PC-3 (cell line): ENCODE results near the gene SRGAP3. TPM values are rescaled to one million over a fixed set of nuclear protein-coding genes. Genes with fewer than 3 reads are reported as not detected.

Experiments
- ATAC-seq: fragments of 200-7000 bp; cut with Tn5 transposase; 2 replicates; pipeline ENCODE4 v1.9.1; 2020; ENCODE audit warnings: mild to moderate bottlenecking, moderate library complexity
- BruUV-seq: library from RNA; stranded (reverse); fragments of 400-500 nt; replicated peaks from 2 replicates; lab custom pipeline; 2021; lab: Mats Ljungman, UMichigan
- CTCF ChIA-PET: fragments of 300-600 bp; sonication (Branson Sonifier 250); formaldehyde crosslinking; loops from one replicate; lab custom pipeline; 2022; ENCODE audit warnings: antibody characterized with exemption; lab: Charles Lee
- POLR2A ChIA-PET: fragments of 300-600 bp; sonication (Branson Sonifier 250); formaldehyde crosslinking; loops from one replicate; lab custom pipeline; 2022; ENCODE audit warnings: antibody characterized with exemption; ENCODE audit not compliant: unreplicated experiment; lab: Charles Lee
- DNase-seq: peaks from one replicate; pipeline ENCODE4 v3.0.0-alpha.2; 2015
- H2AFZ ChIP-seq: fragments of 300-600 bp; sonication (generic); 2 replicates; pipeline ENCODE4 v1.6.0; 2016; ENCODE audit warnings: antibody characterized with exemption, low read length
- H3F3A ChIP-seq: fragments of 300-600 bp; sonication (generic); one replicate; pipeline ENCODE4 v1.6.0; 2017; ENCODE audit warnings: antibody characterized with exemption, low read length, control low read depth, mild to moderate bottlenecking; ENCODE audit not compliant: unreplicated experiment
- H3K27ac ChIP-seq: fragments of 300-600 bp; sonication (generic); 2 replicates; pipeline ENCODE4 v1.5.1; 2016; ENCODE audit warnings: mild to moderate bottlenecking, low read length
- H3K27me3 ChIP-seq: fragments of 300-600 bp; sonication (generic); 2 replicates; pipeline ENCODE4 v1.6.1; 2016; ENCODE audit warnings: low read length, mixed read lengths
- H3K36me3 ChIP-seq: fragments of 300-600 bp; sonication (generic); 2 replicates; pipeline ENCODE4 v1.6.1; 2016; ENCODE audit warnings: low read depth, mixed run types, low read length, mixed read lengths
- H3K4me1 ChIP-seq: fragments of 300-600 bp; sonication (generic); 2 replicates; pipeline ENCODE4 v1.5.1; 2016; ENCODE audit warnings: low read length; ENCODE audit not compliant: insufficient read depth
- H3K4me2 ChIP-seq: fragments of 300-600 bp; sonication (generic); 2 replicates; pipeline ENCODE4 v1.6.0; 2016; ENCODE audit warnings: low read length
- H3K4me3 ChIP-seq: fragments of 300-600 bp; sonication (generic); 2 replicates; pipeline ENCODE4 v1.5.1; 2016; ENCODE audit warnings: mild to moderate bottlenecking, low read length, mixed read lengths
- H3K79me2 ChIP-seq: fragments of 300-600 bp; sonication (generic); 2 replicates; pipeline ENCODE4 v1.6.1; 2017; ENCODE audit warnings: low read length, mixed read lengths
- H3K9ac ChIP-seq: fragments of 300-600 bp; sonication (generic); 2 replicates; pipeline ENCODE4 v1.6.0; 2016; ENCODE audit warnings: mild to moderate bottlenecking, low read length
- H3K9me2 ChIP-seq: fragments of 300-600 bp; sonication (generic); replicated peaks from 2 replicates; pipeline ENCODE4 v1.6.1; 2016; ENCODE audit warnings: mixed run types, low read length, mixed read lengths
- H3K9me3 ChIP-seq: fragments of 300-600 bp; sonication (generic); 2 replicates; pipeline ENCODE4 v1.6.1; 2016; ENCODE audit warnings: low read length, mixed read lengths
- H4K20me1 ChIP-seq: fragments of 300-600 bp; sonication (generic); 2 replicates; pipeline ENCODE4 v1.6.1; 2016; ENCODE audit warnings: low read length, mixed read lengths
- EZH2 ChIP-seq: fragments of 300-600 bp; sonication (generic); IDR thresholded peaks from one replicate; pipeline ENCODE4 v1.6.1; 2017; ENCODE audit warnings: antibody characterized with exemption, mild to moderate bottlenecking, low read length; ENCODE audit not compliant: unreplicated experiment
- EZH2phosphoT487 ChIP-seq: fragments of 300-600 bp; sonication (generic); IDR thresholded peaks from 2 replicates; pipeline ENCODE4 v1.6.1; 2018; ENCODE audit warnings: mild to moderate bottlenecking, antibody characterized with exemption, low read length, borderline replicate concordance
- intact Hi-C: fragments of 100-400 bp; cut with micrococcal nuclease; formaldehyde crosslinking; loops from 2 replicates; pipeline ENCODE4 v1.9.0; 2023
- total RNA-seq: library from RNA; depleted of rRNA; stranded (reverse); fragments of >200 nt; gene quantifications from 2 replicates; pipeline ENCODE4 v1.2.3, GENCODE V29; 2014
- TF ChIP-seq, protein P1 (sequence below): fragments of 300-600 bp; sonication (generic); conservative IDR thresholded peaks from 2 replicates; pipeline ENCODE4 v1.5.1; 2017; ENCODE audit warnings: antibody characterized with exemption, low read depth, mild to moderate bottlenecking, low read length

Gene SRGAP3
- total RNA-seq, 1 experiment from 2014 or later, result 7.5 TPM

DNA sequence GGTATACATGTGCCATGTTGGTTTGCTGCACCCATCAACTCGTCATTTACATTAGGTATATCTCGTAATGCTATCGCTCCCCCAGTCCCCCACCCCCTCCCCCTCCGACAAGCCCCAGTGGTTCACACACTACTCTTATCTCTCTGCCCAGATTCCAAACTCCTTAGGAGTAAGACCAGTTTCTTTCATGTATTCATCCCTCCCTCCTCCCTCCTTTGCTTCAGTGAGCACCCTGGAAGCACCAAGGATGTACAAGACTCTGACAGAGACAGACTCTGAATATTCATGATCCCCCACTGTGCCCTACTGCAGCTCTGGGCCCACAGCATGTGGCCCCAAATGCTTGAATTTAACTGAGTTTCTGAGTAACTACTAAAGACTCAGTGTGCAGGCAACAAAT is 172.4 kb downstream of the SRGAP3 start:
- TF ChIP-seq EZH2, result no peak
- POLR2A ChIA-PET, result no interaction called here
- H3F3A ChIP-seq, result no peaks in the 10 kb centered on the region
- H3K36me3 ChIP-seq, result no peaks in the 10 kb centered on the region
- intact Hi-C loops, result no loop called here
- CTCF ChIA-PET, result no interaction called here
- no peaks in the 10 kb centered on the region for H3K27me3 ChIP-seq
- DNase-seq, result no peak
- BruUV-seq, result no TSS peak
- H3K79me2 ChIP-seq, result no peaks in the 10 kb centered on the region
- no peak overlapping the region for H2AFZ ChIP-seq
- peaks cover 16% of the 10 kb centered on the region for H3K4me1 ChIP-seq
- no peaks in the 10 kb centered on the region for H3K9me3 ChIP-seq
- H3K4me3 ChIP-seq, result no peak overlapping the region
- no peaks in the 10 kb centered on the region for H3K9me2 ChIP-seq
- no peaks in the 10 kb centered on the region for H4K20me1 ChIP-seq
- no peak overlapping the region for H3K9ac ChIP-seq
- H3K27ac ChIP-seq, result no peak overlapping the region
- H3K4me2 ChIP-seq, result no peak overlapping the region
- no peak for ATAC-seq

DNA sequence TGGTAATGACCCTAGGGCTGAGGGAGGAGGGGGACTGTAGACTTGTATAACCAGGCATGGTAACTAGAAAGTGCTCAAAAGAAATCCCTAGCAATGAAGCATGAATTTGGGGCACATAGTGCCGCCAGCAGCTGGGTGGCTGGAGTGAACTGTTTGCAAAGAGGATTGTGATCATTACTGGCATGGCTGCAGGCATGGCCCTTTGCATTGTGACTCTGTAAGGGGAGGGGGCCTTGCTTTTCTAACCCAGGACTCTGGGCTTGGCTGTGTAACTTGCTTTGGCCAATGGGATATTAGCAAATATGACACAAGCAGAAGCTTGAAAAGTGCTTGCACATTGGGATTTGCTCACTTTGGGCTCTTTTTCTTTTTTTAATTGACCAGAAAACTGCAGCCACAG is 173.7 kb downstream of the SRGAP3 start:
- Histone ChIP-seq H3F3A (no peaks in the 10 kb centered on the region), H3K36me3 (no peaks in the 10 kb centered on the region), H3K4me3 (no peak overlapping the region), H3K4me1 (peaks cover 16% of the 10 kb centered on the region), H3K9me3 (no peaks in the 10 kb centered on the region), H3K79me2 (no peaks in the 10 kb centered on the region), H2AFZ (no peak overlapping the region), H3K27ac (no peak overlapping the region), H3K27me3 (no peaks in the 10 kb centered on the region), H3K9me2 (no peaks in the 10 kb centered on the region), H3K4me2 (no peak overlapping the region), H4K20me1 (no peaks in the 10 kb centered on the region), H3K9ac (no peak overlapping the region)
- ChIA-PET POLR2A (no interaction called here), CTCF (no interaction called here)
- DNase-seq (no peak), ATAC-seq (no peak)
- no TSS peak for BruUV-seq
- intact Hi-C loops, result no loop called here
- TF ChIP-seq EZH2 (no peak), EZH2phosphoT487 (no peak)
- TF ChIP-seq, protein P1, sequence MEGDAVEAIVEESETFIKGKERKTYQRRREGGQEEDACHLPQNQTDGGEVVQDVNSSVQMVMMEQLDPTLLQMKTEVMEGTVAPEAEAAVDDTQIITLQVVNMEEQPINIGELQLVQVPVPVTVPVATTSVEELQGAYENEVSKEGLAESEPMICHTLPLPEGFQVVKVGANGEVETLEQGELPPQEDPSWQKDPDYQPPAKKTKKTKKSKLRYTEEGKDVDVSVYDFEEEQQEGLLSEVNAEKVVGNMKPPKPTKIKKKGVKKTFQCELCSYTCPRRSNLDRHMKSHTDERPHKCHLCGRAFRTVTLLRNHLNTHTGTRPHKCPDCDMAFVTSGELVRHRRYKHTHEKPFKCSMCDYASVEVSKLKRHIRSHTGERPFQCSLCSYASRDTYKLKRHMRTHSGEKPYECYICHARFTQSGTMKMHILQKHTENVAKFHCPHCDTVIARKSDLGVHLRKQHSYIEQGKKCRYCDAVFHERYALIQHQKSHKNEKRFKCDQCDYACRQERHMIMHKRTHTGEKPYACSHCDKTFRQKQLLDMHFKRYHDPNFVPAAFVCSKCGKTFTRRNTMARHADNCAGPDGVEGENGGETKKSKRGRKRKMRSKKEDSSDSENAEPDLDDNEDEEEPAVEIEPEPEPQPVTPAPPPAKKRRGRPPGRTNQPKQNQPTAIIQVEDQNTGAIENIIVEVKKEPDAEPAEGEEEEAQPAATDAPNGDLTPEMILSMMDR, result no peak

DNA sequence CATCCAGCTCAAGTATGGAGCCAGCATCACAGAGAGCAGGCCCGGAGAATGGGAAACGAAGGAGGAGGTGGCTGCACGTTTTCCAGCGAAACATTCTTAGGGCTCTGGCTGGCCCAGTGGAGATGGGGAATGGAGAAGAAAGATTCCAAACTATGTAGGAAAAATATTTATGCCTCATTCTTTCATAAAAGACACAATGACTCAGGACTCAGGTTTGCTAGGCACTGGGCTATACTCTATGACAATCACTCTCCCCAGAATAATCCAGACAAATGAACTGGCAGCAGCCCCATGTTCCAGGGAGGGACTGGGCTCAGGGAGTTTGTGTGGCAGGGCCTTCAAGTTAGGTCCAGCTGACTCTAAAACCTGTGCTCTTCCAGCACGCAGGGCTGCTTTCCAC is 175.4 kb downstream of the SRGAP3 start:
- intact Hi-C loops, result no loop called here
- H2AFZ ChIP-seq, result no peak overlapping the region
- no peaks in the 10 kb centered on the region for H3K36me3 ChIP-seq
- H3K9me3 ChIP-seq, result no peaks in the 10 kb centered on the region
- POLR2A ChIA-PET, result no interaction called here
- no peaks in the 10 kb centered on the region for H3K79me2 ChIP-seq
- no peak overlapping the region for H3K4me3 ChIP-seq
- CTCF ChIA-PET, result no interaction called here
- H3K4me2 ChIP-seq, result no peak overlapping the region
- no TSS peak for BruUV-seq
- DNase-seq (no peak), ATAC-seq (no peak)
- H3F3A ChIP-seq, result no peaks in the 10 kb centered on the region
- no peak overlapping the region for H3K27ac ChIP-seq
- H3K4me1 ChIP-seq, result peaks cover 1% of the 10 kb centered on the region; the same call in 1 of the 2 replicates
- TF ChIP-seq, protein P1, result no peak
- no peak for TF ChIP-seq EZH2
- no peak for TF ChIP-seq EZH2phosphoT487
- no peaks in the 10 kb centered on the region for H4K20me1 ChIP-seq
- no peak overlapping the region for H3K9ac ChIP-seq
- no peaks in the 10 kb centered on the region for H3K27me3 ChIP-seq
- H3K9me2 ChIP-seq, result no peaks in the 10 kb centered on the region
